Right lobe of liver (tissue), 6 donors: ENCODE measurements around the gene RNF111. TPM values are rescaled to one million over a fixed set of nuclear protein-coding genes. Genes with fewer than 3 reads are reported as not detected.
A peak's percentile ranks its signal among the peaks of the same experiment; 100 is the strongest.
"Not testable (repeated sequence)": the region's sequence is repeated elsewhere in the genome, so short reads cannot be mapped to it uniquely, and the experiment has no call there.

ENCODE experiments used
- ATAC-seq, 4 donors: fragments of 200-7000 bp; cut with Tn5 transposase; one replicate each; pipeline ENCODE4 v1.9.1; 2020; ENCODE audit warnings: mild to moderate bottlenecking in 4 of 4, moderate library complexity in 4 of 4
- DNase-seq, 3 donors: peaks; one replicate each; pipeline ENCODE4 v3.0.0-alpha.2; 2020
- H3K27ac ChIP-seq, 3 donors: fragments of 200-600 bp; one replicate each; pipeline ENCODE4 v1.8.0; 2022
- H3K27me3 ChIP-seq, 2 donors: fragments of 200-600 bp; one replicate each; pipeline ENCODE4 v1.8.0; 2022
- H3K36me3 ChIP-seq, 4 donors: fragments of 200-600 bp; sonication (generic) in 1 of 4; one replicate each; pipeline versions ENCODE4 v1.5.1 to v1.8.0; 2017 to 2022; ENCODE audit warnings: control low read depth in 1 of 4
- H3K4me1 ChIP-seq, 4 donors: fragments of 200-600 bp; sonication (generic) in 1 of 4; one replicate each; pipeline versions ENCODE4 v1.5.1 to v1.8.0; 2017 to 2022; ENCODE audit warnings: control low read depth in 1 of 4
- H3K4me3 ChIP-seq, 3 donors: fragments of 200-600 bp; one replicate each; pipeline ENCODE4 v1.8.0; 2022
- H3K9me3 ChIP-seq, 4 donors: fragments of 200-600 bp; sonication (generic) in 1 of 4; one replicate each; pipeline versions ENCODE4 v1.5.1 to v1.8.0; 2017 to 2022; ENCODE audit warnings: control low read depth in 1 of 4
- POLR2A ChIP-seq: fragments of 450-650 bp; IDR thresholded peaks from one replicate; pipeline ENCODE4 v1.6.1; 2017; ENCODE audit warnings: antibody characterized with exemption, mild to moderate bottlenecking
- WGBS: methylation state at CpG from one replicate; pipeline ENCODE4 v1.1.6; 2018; ENCODE audit warnings: low coverage, low lambda C conversion rate; ENCODE audit not compliant: insufficient coverage; ENCODE audit errors: missing lambda C conversion rate; 5-methylcytosine and 5-hydroxymethylcytosine counted together
- intact Hi-C, 2 donors: fragments of 100-400 bp; cut with DNase I; formaldehyde crosslinking; loops; one replicate each; pipeline versions ENCODE4 v1.11.2 to v1.14.1; 2022
- total RNA-seq, 6 experiments: library from RNA; depleted of rRNA in 2 of 6; stranded (reverse); fragments of >200 nt in 2 of 6; fragmentation: NEBNext Ultra II Directional in 3 of 6; extraction: Animal tissue kit (Norgen Biotek cat#: 25700) in 3 of 6; gene quantifications; one replicate each; pipeline versions ENCODE4 v1.1.0 to v1.2.4, GENCODE V29; 2016 to 2023
- TF ChIP-seq, protein P1 (sequence below), 4 donors: fragments of 200-600 bp in 3 of 4; fragments of 450-650 bp in 1 of 4; IDR thresholded peaks; one replicate each; pipeline versions ENCODE4 v1.5.1 to v1.8.0; 2016 to 2022; ENCODE audit warnings: antibody characterized with exemption in 4 of 4, mild to moderate bottlenecking in 2 of 4
- donor health status: DM: no; HTN: yes; CAD: no.
- donor health status: DM: no; HTN: no; CAD: no.
- donor health status: DM: no; HTN: no; CAD: no.
- donor health status: DM: no; HTN: yes; CAD: no.
- donor health status: DM: no; HTN: yes; CAD: no.

RNF111 gene
- total RNA-seq, 6 experiments from 2014 or later: 7.3 to 19.1 (median 13.4) TPM

DNA sequence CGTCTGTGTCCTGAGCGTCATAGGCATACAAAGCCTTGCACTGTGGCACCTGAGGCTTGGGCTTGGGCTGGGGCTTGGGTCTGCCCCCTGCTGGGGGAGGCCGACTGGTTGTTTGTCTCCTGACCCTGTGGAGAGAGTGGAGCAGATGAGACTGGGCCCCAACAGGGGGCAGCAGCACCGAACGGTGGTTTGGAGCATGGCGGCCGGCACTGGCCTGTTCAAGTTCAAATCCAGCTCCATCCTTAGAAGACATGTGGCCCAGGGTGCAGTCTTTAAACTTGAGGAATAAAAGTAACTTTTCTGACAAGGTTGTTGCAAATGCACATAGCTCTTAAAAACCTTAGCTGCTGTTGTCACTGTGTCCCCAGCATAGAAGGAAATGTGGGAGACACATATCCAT lies 150.8 kb downstream of the RNF111 start:
- Histone ChIP-seq H3K27ac (no peak overlapping the region), H3K27me3 (no peaks in the 10 kb centered on the region), H3K9me3 (no peaks in the 10 kb centered on the region), H3K4me3 (no peak overlapping the region), H3K4me1 (no peaks in the 10 kb centered on the region), H3K36me3 (peaks cover 6 to 25% (median 8%) of the 10 kb centered on the region in 4 donors)
- TF ChIP-seq, protein P1, sequence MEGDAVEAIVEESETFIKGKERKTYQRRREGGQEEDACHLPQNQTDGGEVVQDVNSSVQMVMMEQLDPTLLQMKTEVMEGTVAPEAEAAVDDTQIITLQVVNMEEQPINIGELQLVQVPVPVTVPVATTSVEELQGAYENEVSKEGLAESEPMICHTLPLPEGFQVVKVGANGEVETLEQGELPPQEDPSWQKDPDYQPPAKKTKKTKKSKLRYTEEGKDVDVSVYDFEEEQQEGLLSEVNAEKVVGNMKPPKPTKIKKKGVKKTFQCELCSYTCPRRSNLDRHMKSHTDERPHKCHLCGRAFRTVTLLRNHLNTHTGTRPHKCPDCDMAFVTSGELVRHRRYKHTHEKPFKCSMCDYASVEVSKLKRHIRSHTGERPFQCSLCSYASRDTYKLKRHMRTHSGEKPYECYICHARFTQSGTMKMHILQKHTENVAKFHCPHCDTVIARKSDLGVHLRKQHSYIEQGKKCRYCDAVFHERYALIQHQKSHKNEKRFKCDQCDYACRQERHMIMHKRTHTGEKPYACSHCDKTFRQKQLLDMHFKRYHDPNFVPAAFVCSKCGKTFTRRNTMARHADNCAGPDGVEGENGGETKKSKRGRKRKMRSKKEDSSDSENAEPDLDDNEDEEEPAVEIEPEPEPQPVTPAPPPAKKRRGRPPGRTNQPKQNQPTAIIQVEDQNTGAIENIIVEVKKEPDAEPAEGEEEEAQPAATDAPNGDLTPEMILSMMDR (IDR thresholded peaks at IDR 0.05): peak; percentile 40 to 58 (median 52)
- TF ChIP-seq POLR2A: no peak
- intact Hi-C loops: no loop called here
- ATAC-seq (peak; percentile 76 to 88 (median 80)), DNase-seq (peak; percentile 51 to 62 (median 58))
- WGBS: 38% methylated on average over 5 of the region's 7 CpGs

DNA sequence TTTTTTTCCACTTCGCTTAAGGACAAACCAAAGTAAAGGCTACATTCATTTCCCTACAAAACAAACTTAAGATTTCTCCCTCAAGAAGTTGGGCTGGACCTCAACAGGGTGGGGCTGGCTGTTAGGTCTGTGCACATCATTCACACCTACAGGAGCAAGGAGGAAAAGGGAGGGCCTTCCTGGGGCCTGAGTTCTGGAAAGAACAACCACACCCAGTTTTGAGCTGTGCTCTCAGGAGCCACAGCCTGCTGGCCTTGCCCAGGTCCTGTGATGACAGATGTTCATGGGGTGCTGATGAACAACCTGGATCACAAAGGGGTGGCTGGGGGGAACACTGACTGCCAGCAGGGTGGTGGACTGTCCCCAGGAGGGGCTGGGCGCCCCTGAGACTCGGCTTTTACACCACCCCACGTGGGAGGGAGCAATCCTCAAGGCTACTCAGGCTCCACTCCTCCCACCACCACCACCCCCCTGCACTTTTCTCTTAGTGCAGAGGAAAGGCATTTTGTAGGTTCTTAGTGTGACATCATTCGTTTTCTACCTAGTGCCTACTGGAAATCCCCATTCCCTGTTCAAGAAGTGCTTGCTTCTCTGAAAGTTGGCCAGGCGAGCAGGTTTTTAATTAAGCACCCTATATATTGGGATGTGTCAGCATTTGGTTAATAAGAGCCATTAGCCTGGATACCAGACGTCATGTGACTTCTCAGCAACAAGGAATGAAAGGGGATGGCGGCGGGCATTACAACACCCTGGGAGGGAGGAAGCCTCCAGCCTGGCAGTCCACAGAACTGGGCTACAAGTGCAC lies 153.2 kb downstream of the RNF111 start:
- intact Hi-C loops: no loop called here
- 86% methylated on average over 2 of the region's 9 CpGs for WGBS
- DNase-seq: no peak

DNA sequence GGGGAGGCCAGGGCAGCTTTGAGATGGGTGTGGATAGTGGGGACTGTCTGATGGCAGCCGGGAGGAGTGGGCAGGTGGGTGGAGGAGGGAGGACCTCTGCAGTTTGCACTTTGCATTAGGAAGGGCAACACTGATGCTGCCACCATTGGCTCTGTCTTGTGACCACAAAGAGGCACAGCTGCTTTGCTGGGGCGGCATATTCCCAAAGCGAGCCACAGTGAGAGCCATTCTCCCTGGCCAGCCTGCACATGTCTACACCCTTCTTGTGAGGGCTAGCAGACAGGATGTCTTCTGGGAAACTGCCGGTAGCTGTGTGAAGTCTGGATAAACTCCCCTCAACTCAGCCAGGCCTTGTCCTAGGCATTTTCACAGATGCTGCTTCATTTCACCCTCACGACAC lies 155.8 kb downstream of the RNF111 start:
- Histone ChIP-seq H3K9me3 (no peaks in the 10 kb centered on the region), H3K27ac (no peak overlapping the region), H3K27me3 (no peaks in the 10 kb centered on the region), H3K36me3 (peaks cover 0 to 8% (median 5%) of the 10 kb centered on the region in 4 donors), H3K4me3 (no peak overlapping the region), H3K4me1 (no peaks in the 10 kb centered on the region)
- TF ChIP-seq, protein P1 (IDR thresholded peaks at IDR 0.05): no peak
- TF ChIP-seq POLR2A: no peak
- ATAC-seq (peak in 1 of 4 donors; percentile 13), DNase-seq (no peak)
- intact Hi-C loops: no loop called here
- no CpG with 5 or more reads among the region's 5 CpGs for WGBS

More for the DNA sequence above, 153.2 kb downstream of the RNF111 start:
- no peak for ATAC-seq
- Histone ChIP-seq H3K4me3 (no peak overlapping the region), H3K36me3 (peaks cover 0 to 23% (median 8%) of the 10 kb centered on the region in 4 donors), H3K27ac (no peak overlapping the region), H3K4me1 (no peaks in the 10 kb centered on the region), H3K27me3 (no peaks in the 10 kb centered on the region), H3K9me3 (no peaks in the 10 kb centered on the region)
- no peak for TF ChIP-seq POLR2A
- TF ChIP-seq, protein P1 (IDR thresholded peaks at IDR 0.05): no peak

GRCh38 chr15:59144594-59144993 lies 157.1 kb downstream of the RNF111 start:
- H3K27me3 ChIP-seq, ATAC-seq, H3K9me3 ChIP-seq, DNase-seq, H3K4me1 ChIP-seq, H3K27ac ChIP-seq, intact Hi-C loops, H3K4me3 ChIP-seq: not testable (repeated sequence)
- peaks cover 0 to 13% (median 6%) of the 10 kb centered on the region in 4 donors for H3K36me3 ChIP-seq
- WGBS: 88% methylated on average over 10 of the region's 10 CpGs

Other genes starting within 250 kb of the RNF111 start
- gene ADAM10, start 238.0 kb upstream of the RNF111 start, total RNA-seq: 10 to 100 TPM; 24.1 to 78.1 (median 43.3) TPM
- 1 to 10 TPM; 4.2 to 8.8 (median 5.5) TPM for gene MINDY2, start 216.4 kb upstream of the RNF111 start, total RNA-seq
- 10 to 100 TPM; 27.7 to 39.4 (median 30.2) TPM for gene SLTM, start 54.0 kb upstream of the RNF111 start, total RNA-seq
- gene CCNB2, start 117.5 kb downstream of the RNF111 start, total RNA-seq: 1 to 10 TPM in 3 of 6 experiments, under 1 TPM in 3; 0.13 to 2.5 (median 1.6) TPM
- not detected for gene LDHAL6B, start 219.2 kb downstream of the RNF111 start, total RNA-seq